ENCODE results near the gene RASGEF1C.

The RASGEF1C gene

DNA sequence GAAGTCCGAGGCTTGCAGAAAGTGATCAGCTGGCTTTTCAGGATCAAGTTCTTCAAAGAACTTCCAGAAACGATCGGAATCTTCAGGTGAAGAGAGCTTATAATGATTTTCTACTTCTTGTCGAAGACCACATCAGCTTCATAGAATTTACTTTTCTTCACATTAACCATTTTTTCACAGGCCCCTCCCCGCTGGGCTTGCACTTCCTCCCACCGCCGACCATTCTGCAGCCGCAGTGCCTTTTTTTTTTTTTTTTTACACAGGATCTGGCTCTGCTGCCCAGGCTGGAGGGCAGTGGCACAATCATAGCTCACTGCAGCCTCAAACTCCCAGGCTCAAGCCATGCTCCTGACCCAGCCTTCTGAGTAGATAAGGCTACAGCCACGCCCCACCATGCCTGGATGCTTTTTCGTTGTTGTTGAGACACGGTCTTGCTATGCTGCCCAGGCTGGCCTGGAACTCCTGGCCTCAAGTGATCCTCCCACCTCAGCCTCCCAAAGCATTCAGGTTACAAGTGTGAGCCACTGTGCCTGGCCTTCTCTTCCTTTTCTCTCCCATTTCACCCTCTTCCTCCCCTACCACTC lies 122.1 kb downstream of the RASGEF1C start:
- CTCF ChIA-PET: interaction anchor here (0.6 kb wide), 1 partner anchor 9 kb away, joined by 5 read pairs; no protein-coding TSS in a partner anchor
- H3K27ac ChIP-seq: no peak overlapping the region

DNA sequence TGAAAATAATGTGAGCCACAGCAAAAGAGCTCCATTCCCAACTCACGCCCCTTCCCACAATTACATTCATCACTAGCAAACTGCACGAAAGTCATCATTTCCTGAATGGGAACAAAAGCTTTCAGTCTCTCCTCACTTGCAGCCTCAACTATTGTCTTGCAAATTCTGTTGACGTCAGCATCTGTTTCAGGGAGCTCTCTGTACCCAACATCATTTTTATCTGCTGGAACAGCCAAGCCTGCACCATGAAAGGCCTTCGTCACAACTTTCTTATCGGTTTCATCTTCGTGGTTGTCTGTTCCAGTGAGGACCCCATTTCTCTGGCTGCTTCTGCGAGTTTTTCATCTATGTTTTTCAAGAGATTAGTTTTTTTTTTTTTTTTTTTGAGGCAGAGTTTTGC lies 123.2 kb downstream of the RASGEF1C start:
- TF ChIP-seq, protein P1, sequence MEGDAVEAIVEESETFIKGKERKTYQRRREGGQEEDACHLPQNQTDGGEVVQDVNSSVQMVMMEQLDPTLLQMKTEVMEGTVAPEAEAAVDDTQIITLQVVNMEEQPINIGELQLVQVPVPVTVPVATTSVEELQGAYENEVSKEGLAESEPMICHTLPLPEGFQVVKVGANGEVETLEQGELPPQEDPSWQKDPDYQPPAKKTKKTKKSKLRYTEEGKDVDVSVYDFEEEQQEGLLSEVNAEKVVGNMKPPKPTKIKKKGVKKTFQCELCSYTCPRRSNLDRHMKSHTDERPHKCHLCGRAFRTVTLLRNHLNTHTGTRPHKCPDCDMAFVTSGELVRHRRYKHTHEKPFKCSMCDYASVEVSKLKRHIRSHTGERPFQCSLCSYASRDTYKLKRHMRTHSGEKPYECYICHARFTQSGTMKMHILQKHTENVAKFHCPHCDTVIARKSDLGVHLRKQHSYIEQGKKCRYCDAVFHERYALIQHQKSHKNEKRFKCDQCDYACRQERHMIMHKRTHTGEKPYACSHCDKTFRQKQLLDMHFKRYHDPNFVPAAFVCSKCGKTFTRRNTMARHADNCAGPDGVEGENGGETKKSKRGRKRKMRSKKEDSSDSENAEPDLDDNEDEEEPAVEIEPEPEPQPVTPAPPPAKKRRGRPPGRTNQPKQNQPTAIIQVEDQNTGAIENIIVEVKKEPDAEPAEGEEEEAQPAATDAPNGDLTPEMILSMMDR (conservative IDR thresholded peaks at IDR 0.05; ENCODE audit: low read depth): no peak
- no peak for DNase-seq (ENCODE audit: low spot score)
- H3K27ac ChIP-seq: no peak overlapping the region
- ChIA-PET POLR2A (ENCODE audit: low non-redundant PET) (no interaction called here), CTCF (no interaction called here)

More for the DNA sequence above, 122.1 kb downstream of the RASGEF1C start:
- TF ChIP-seq, protein P1 (conservative IDR thresholded peaks at IDR 0.05; ENCODE audit: low read depth): no peak
- POLR2A ChIA-PET (ENCODE audit: low non-redundant PET): no interaction called here
- no peak for DNase-seq (ENCODE audit: low spot score)

DNA sequence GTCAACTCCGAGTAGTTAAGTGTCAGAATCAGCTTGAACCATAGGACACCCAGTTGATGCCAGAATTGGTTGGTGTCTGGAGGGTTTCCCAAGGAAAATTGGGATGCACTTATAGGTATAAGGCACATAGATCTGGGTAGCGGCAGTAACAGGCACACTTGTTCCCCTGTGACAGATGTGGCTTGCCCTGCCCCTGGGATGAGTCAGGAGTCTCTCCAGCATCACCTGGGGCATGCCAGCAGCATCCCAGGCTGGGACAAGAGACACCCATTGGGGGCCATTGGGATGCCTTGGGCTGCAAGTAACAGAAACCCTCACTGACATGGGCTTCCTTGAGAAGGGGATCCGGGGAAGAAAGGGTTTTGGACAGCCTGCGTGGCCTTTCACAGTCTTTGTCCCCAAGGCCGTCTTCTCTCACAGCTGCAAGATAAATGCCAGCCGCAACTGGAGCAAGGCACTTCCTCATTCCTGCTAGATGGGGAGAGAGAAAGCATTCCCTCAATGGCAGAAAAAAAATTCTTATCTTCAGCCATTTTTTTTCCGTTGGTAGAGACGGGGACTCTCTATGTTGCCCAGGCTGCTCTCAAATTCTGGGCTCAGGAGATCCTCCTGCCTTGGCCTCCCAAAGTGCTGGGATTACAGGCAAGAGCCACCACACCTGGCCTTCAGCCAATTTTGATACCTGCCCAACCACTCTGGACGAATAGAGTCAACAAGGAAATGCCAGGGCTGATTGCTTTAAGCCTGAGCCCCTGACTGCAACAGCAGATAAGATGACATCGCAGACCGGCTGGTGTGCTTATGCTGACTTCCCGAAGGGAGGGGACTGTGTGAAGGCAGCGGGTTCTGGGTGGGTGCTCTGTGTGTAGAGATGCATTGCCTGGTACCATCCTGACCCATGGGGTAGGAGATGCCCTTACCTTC lies 124.1 kb downstream of the RASGEF1C start:
- DNase-seq (ENCODE audit: low spot score): no peak
- no peak overlapping the region for H3K27ac ChIP-seq
- CTCF ChIA-PET: interaction anchor here (0.7 kb wide), 1 partner anchor 541 kb away, joined by 3 read pairs; no protein-coding TSS in a partner anchor
- POLR2A ChIA-PET (ENCODE audit: low non-redundant PET): no interaction called here
- TF ChIP-seq, protein P1 (conservative IDR thresholded peaks at IDR 0.05; ENCODE audit: low read depth): no peak

DNA sequence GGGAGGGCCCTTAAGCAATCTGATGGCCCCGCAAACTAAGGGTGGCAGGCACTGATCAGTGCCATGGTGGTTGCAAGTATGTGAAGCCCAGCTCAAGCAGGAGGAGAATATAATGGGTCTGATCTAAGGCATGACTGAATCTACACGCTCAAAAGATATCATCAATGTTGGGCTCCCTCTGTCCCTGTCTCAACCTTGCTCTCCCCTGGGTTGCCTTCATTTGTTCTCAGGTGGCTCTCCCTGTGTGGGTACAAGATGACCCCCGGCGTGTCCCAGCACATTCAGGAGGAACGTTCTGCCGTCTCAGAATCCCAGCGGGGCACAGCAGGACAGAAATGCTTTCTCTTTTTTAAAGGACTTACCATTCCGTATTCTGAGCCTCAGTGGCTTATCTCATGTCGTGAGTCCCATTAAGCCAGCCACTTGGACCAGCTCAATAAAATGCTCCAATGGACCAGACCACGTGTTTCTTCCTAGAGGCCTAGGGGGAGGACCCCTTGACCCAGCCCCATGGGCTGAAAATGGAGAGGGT lies 125.4 kb downstream of the RASGEF1C start:
- DNase-seq (ENCODE audit: low spot score): no peak
- ChIA-PET POLR2A (ENCODE audit: low non-redundant PET) (no interaction called here), CTCF (no interaction called here)
- TF ChIP-seq, protein P1 (conservative IDR thresholded peaks at IDR 0.05; ENCODE audit: low read depth): no peak
- no peak overlapping the region for H3K27ac ChIP-seq

DNA sequence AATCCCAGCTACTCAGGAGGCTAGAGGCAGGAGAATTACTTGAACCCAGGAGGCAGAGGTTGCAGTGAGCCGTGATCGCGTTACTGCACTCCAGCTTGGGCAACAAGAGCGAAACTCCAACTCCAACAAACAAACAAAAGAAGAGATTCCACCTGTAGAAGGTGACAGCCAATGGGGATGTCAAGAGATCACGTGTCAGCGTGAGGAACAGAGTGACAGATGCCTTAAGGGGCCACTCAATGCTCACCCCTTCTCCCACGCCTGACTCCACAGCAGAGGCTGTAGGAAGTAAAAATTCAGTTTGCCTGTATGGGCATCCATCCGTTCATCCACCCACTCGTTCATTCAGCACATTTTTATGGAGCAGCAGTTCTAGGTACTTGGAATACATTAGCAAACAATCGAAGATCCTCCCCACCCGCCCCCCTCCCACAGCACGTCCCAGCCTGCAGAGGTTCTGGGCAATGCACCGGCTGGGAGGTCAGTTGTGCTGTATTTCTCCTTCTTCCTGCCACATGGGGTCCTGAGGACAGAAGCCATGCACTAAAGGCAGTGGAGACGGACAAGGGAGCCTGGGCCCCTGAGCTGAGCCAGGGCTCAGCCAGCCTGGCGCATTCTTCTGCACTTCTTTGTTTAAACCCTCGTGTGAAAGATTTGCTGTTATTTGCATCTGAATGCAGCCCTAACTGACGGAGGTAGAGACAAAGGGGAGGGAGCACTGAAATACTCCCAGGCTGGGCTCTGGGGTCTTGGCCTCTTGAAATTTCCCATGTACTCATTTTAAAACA lies 126.2 kb downstream of the RASGEF1C start:
- DNase-seq (ENCODE audit: low spot score): no peak
- ChIA-PET CTCF (interaction anchor here (0.7 kb wide), 1 partner anchor 368 kb away, joined by 3 read pairs; no protein-coding TSS in a partner anchor), POLR2A (ENCODE audit: low non-redundant PET) (no interaction called here)
- no peak overlapping the region for H3K27ac ChIP-seq
- TF ChIP-seq, protein P1 (conservative IDR thresholded peaks at IDR 0.05; ENCODE audit: low read depth): no peak

DNA sequence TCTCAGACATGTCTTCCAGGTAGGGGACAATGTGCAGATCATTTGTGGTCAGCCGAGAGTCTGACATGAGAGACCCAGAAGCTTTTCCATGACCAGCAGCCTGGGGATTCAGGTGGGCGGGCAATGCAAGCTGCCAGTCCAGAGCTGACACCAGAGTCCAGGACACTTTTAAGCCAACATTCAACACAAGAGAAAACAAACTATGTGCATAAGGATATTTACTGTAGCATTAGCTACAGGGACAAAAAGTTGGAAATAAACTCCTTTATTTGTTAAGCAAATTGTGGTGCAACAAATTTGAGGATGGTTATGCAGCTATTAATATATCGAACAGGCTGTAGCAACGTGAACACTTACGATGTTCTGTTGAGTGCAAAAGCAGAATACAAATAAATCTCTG lies 127.5 kb downstream of the RASGEF1C start:
- H3K27ac ChIP-seq: no peak overlapping the region
- ChIA-PET CTCF (interaction anchor here (0.7 kb wide), 1 partner anchor 8 kb away, joined by 4 read pairs; no protein-coding TSS in a partner anchor), POLR2A (ENCODE audit: low non-redundant PET) (no interaction called here)
- TF ChIP-seq, protein P1 (conservative IDR thresholded peaks at IDR 0.05; ENCODE audit: low read depth): no peak
- no peak for DNase-seq (ENCODE audit: low spot score)
